Astrocyte (in vitro differentiated cells and primary cell): Measurements from ENCODE around the gene SHROOM2. TPM values are rescaled to one million over a fixed set of nuclear protein-coding genes. Genes with fewer than 3 reads are reported as not detected.
A peak's percentile ranks its signal among the peaks of the same experiment; 100 is the strongest.

Source experiments
- DNase-seq: peaks from one replicate; pipeline ENCODE4 v3.0.0-alpha.2; 2010; ENCODE audit warnings: low read depth
- FAIRE-seq: peaks from 2 replicates; lab custom pipeline; 2011; peaks lifted over from hg19 to GRCh38; lab: Jason Lieb, UNC
- H2AFZ ChIP-seq: 2 replicates; pipeline ENCODE4 v1.6.0; 2012; ENCODE audit warnings: low read depth, low read length, inconsistent platforms
- H3K27ac ChIP-seq: 2 replicates; pipeline ENCODE4 v1.5.1; 2011; ENCODE audit warnings: low read depth, low read length, inconsistent platforms
- H3K27me3 ChIP-seq: 2 replicates; pipeline ENCODE4 v1.6.0; 2011; ENCODE audit warnings: low read length, inconsistent platforms; ENCODE audit not compliant: insufficient read depth
- H3K36me3 ChIP-seq: 2 replicates; pipeline ENCODE4 v1.5.1; 2011; ENCODE audit warnings: low read length, inconsistent platforms; ENCODE audit not compliant: insufficient read depth
- H3K4me1 ChIP-seq: 2 replicates; pipeline ENCODE4 v1.5.1; 2011; ENCODE audit warnings: low read length, inconsistent platforms; ENCODE audit not compliant: insufficient read depth
- H3K4me2 ChIP-seq: 2 replicates; pipeline ENCODE4 v1.6.0; 2012; ENCODE audit warnings: low read length, inconsistent platforms
- H3K4me3 ChIP-seq: 2 replicates; pipeline ENCODE4 v1.5.1; 2011; ENCODE audit warnings: low read depth, mild to moderate bottlenecking, low read length, inconsistent platforms; ENCODE audit not compliant: insufficient read depth
- H3K79me2 ChIP-seq: 2 replicates; pipeline ENCODE4 v1.6.0; 2012; ENCODE audit warnings: mild to moderate bottlenecking, low read length, inconsistent platforms; ENCODE audit not compliant: insufficient read depth
- H3K9ac ChIP-seq: 2 replicates; pipeline ENCODE4 v1.6.0; 2012; ENCODE audit warnings: mild to moderate bottlenecking, low read length, inconsistent platforms
- H3K9me3 ChIP-seq: 2 replicates; pipeline ENCODE4 v1.5.1; 2012; ENCODE audit warnings: low read depth, mild to moderate bottlenecking, low read length, inconsistent platforms; ENCODE audit not compliant: insufficient read depth
- H4K20me1 ChIP-seq: 2 replicates; pipeline ENCODE4 v1.6.0; 2012; ENCODE audit warnings: low read length, inconsistent platforms; ENCODE audit not compliant: insufficient read depth
- H3K27ac Mint-ChIP-seq: one replicate; pipeline ENCODE4 v1.8.0; 2021; ENCODE audit warnings: mild to moderate bottlenecking, mixed read lengths; ENCODE audit not compliant: unreplicated experiment
- H3K27me3 Mint-ChIP-seq: one replicate; pipeline ENCODE4 v1.8.0; 2021; ENCODE audit warnings: low read depth, mixed read lengths; ENCODE audit not compliant: unreplicated experiment
- H3K36me3 Mint-ChIP-seq: one replicate; pipeline ENCODE4 v1.8.0; 2021; ENCODE audit warnings: low read depth, mixed read lengths; ENCODE audit not compliant: unreplicated experiment
- H3K4me1 Mint-ChIP-seq: one replicate; pipeline ENCODE4 v1.8.0; 2021; ENCODE audit warnings: low read depth, mixed read lengths; ENCODE audit not compliant: unreplicated experiment
- H3K4me3 Mint-ChIP-seq: one replicate; pipeline ENCODE4 v1.8.0; 2021; ENCODE audit warnings: mild to moderate bottlenecking, moderate library complexity, mixed read lengths; ENCODE audit not compliant: unreplicated experiment
- H3K9me3 Mint-ChIP-seq: one replicate; pipeline ENCODE4 v1.8.0; 2021; ENCODE audit warnings: mild to moderate bottlenecking, mixed read lengths; ENCODE audit not compliant: unreplicated experiment
- EZH2 ChIP-seq: IDR thresholded peaks from 2 replicates; pipeline ENCODE4 v1.6.1; 2012; ENCODE audit warnings: mild to moderate bottlenecking, low read length, inconsistent platforms; ENCODE audit not compliant: insufficient read depth
- total RNA-seq: library from RNA; stranded (reverse); gene quantifications from 2 replicates; pipeline ENCODE4 v1.2.1, GENCODE V29; 2021
- TF ChIP-seq, protein P1 (sequence below): IDR thresholded peaks from 2 replicates; pipeline ENCODE4 v1.5.1; 2011; ENCODE audit warnings: low read depth, mild to moderate bottlenecking, inconsistent platforms, low read length, moderate library complexity; ENCODE audit not compliant: insufficient read depth

Gene SHROOM2
- total RNA-seq, 1 donor from 2014 or later = 15.9 TPM

DNA sequence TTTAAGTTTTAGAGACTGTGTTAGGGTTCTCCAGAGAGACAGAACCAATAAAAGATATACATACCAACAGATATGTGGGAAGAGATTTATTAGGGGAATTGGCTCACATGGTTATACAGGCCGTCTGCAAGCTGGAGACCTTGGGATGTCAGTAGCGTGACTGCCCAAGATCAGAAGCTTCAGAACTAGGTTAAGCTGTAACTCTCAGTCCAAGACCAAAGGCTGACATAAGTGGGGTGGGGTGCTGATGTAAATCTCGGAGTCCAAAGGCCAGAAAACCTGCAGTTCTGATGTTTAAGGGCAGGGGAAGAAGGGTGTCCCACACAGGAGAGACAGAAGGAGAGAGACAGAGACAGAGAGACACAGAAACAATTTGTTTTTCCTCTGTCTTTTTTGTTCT, 191.4 kb downstream of the SHROOM2 start:
- TF ChIP-seq EZH2 = no peak
- TF ChIP-seq, protein P1, sequence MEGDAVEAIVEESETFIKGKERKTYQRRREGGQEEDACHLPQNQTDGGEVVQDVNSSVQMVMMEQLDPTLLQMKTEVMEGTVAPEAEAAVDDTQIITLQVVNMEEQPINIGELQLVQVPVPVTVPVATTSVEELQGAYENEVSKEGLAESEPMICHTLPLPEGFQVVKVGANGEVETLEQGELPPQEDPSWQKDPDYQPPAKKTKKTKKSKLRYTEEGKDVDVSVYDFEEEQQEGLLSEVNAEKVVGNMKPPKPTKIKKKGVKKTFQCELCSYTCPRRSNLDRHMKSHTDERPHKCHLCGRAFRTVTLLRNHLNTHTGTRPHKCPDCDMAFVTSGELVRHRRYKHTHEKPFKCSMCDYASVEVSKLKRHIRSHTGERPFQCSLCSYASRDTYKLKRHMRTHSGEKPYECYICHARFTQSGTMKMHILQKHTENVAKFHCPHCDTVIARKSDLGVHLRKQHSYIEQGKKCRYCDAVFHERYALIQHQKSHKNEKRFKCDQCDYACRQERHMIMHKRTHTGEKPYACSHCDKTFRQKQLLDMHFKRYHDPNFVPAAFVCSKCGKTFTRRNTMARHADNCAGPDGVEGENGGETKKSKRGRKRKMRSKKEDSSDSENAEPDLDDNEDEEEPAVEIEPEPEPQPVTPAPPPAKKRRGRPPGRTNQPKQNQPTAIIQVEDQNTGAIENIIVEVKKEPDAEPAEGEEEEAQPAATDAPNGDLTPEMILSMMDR = no peak
- Histone ChIP-seq H3K27ac (no peak overlapping the region), H3K27me3 (no peaks in the 10 kb centered on the region), H3K4me1 (no peaks in the 10 kb centered on the region), H3K79me2 (no peaks in the 10 kb centered on the region), H3K36me3 (no peaks in the 10 kb centered on the region), H3K9ac (no peak overlapping the region), H3K9me3 (no peaks in the 10 kb centered on the region), H3K4me2 (no peak overlapping the region), H3K4me3 (no peak overlapping the region), H4K20me1 (no peaks in the 10 kb centered on the region), H2AFZ (no peak overlapping the region)
- FAIRE-seq = no peak
- Mint-ChIP-seq H3K27me3 (no peaks in the 10 kb centered on the region), H3K4me3 (no peak overlapping the region), H3K9me3 (no peaks in the 10 kb centered on the region), H3K4me1 (no peaks in the 10 kb centered on the region), H3K36me3 (no peaks in the 10 kb centered on the region), H3K27ac (no peak overlapping the region)
- DNase-seq = no peak

DNA sequence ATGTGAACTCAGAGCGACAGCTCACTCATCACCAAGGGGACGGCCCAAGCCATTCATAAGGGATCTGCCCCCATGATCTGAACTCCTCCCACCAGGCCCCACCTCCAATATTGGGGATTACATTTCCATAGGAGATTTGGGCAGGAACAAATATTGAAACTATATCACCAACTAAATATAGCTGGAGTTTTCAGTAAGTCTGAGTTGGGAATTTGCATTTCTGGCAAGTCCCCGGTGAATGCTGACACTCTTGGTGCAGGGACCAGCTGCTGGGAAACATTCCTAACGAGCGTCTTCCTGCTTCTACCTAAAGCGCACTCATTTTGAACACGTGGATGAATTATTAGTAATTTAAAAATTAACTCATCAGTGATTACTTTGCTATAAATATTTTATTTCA, 194.2 kb downstream of the SHROOM2 start:
- no peak overlapping the region for H3K4me3 ChIP-seq
- H3K36me3 ChIP-seq = no peaks in the 10 kb centered on the region
- TF ChIP-seq EZH2 = no peak
- TF ChIP-seq, protein P1 = no peak
- no peak overlapping the region for H3K4me3 Mint-ChIP-seq
- H3K27me3 ChIP-seq = no peaks in the 10 kb centered on the region
- H3K4me1 Mint-ChIP-seq = no peaks in the 10 kb centered on the region
- H3K9ac ChIP-seq = no peak overlapping the region
- no peaks in the 10 kb centered on the region for H3K36me3 Mint-ChIP-seq
- DNase-seq (no peak), FAIRE-seq (no peak)
- H3K27ac Mint-ChIP-seq = no peak overlapping the region
- no peaks in the 10 kb centered on the region for H3K9me3 Mint-ChIP-seq
- H3K4me1 ChIP-seq = no peaks in the 10 kb centered on the region
- H3K79me2 ChIP-seq = no peaks in the 10 kb centered on the region
- no peaks in the 10 kb centered on the region for H3K9me3 ChIP-seq
- no peaks in the 10 kb centered on the region for H3K27me3 Mint-ChIP-seq
- no peaks in the 10 kb centered on the region for H4K20me1 ChIP-seq
- no peak overlapping the region for H3K27ac ChIP-seq
- H3K4me2 ChIP-seq = no peak overlapping the region
- H2AFZ ChIP-seq = no peak overlapping the region

DNA sequence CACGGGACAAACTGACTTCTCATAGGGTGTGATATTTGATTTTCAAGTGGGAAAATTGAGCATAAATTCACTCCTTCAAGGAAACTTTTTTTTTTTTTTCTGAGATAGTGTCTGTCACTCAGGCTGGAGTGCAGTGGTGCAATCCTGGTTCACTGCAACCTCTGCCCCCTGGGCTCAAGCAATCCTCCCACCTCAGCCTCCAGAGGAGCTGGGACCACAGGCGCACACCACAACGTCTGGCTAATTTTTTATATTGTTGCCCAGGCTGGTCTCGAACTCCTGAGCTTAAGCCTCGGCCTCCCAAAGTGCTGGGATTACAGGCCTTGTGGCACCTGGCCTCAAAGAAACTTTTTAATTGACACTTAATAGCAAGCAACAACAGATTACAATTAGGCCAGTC, 194.7 kb downstream of the SHROOM2 start:
- FAIRE-seq (peak; percentile 59), DNase-seq (no peak)
- H3K4me1 Mint-ChIP-seq = no peaks in the 10 kb centered on the region
- no peak for TF ChIP-seq EZH2
- TF ChIP-seq, protein P1 = no peak
- Histone ChIP-seq H3K4me2 (no peak overlapping the region), H3K9ac (no peak overlapping the region), H2AFZ (no peak overlapping the region), H4K20me1 (no peaks in the 10 kb centered on the region), H3K27ac (no peak overlapping the region), H3K4me1 (no peaks in the 10 kb centered on the region), H3K79me2 (no peaks in the 10 kb centered on the region), H3K36me3 (no peaks in the 10 kb centered on the region), H3K4me3 (no peak overlapping the region), H3K9me3 (no peaks in the 10 kb centered on the region), H3K27me3 (no peaks in the 10 kb centered on the region)
- H3K36me3 Mint-ChIP-seq = no peaks in the 10 kb centered on the region
- no peak overlapping the region for H3K4me3 Mint-ChIP-seq
- no peaks in the 10 kb centered on the region for H3K27me3 Mint-ChIP-seq
- H3K27ac Mint-ChIP-seq = no peak overlapping the region
- H3K9me3 Mint-ChIP-seq = no peaks in the 10 kb centered on the region
